Measurements from ENCODE around the gene NELFB. TPM values are rescaled to one million over a fixed set of nuclear protein-coding genes. Genes with fewer than 3 reads are reported as not detected.

The NELFB gene
- total and polyA plus RNA-seq, 9 of the 15 experiments (the other 6 are each of a cell fraction or from before 2014, with no cell fraction given): 0.24 to 84.0 (median 29.7) TPM

DNA sequence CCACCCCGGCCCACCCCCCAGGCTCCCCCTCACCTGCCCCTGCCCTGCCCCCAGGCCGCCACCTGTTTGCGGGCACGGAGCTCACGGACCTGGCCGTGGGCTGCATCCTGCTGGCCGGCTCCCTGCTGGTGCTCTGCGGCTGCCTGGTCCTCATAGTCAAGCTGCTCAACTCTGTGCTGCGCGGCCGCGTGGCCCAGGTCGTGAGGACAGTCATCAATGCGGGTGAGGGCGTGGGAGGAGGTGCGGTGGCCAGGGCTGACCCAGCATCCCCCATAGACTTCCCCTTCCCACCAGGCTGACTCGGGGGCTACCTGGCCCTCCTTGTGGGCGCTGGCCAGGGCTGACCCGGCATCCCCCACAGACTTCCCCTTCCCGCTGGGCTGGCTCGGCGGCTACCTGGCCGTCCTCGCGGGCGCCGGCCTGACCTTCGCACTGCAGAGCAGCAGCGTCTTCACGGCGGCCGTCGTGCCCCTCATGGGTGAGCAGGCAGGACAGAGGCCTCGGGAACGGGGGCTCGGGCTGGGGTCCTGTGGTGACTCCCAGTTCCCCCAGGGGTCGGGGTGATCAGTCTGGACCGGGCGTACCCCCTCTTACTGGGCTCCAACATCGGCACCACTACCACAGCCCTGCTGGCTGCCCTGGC is 21.0 kb upstream of the NELFB start:
- H3K27ac ChIP-seq (ENCODE audit: extremely low read depth, low read depth, low read length): no peak overlapping the region
- FAIRE-seq: no peak
- DNase-seq (ENCODE audit: extremely low read depth in 1 of 4, low spot score in 3 of 4): peak in 3 of 4 experiments; percentile 26 to 35 (median 28)
- no peaks in the 10 kb centered on the region for H4K20me1 ChIP-seq (replicated peaks; ENCODE audit: control insufficient read depth, insufficient read depth, low read length)
- H3K9me3 ChIP-seq (replicated peaks; ENCODE audit: control insufficient read depth, insufficient read depth, low read depth, low read length): no peaks in the 10 kb centered on the region
- H2AFZ ChIP-seq (ENCODE audit: low read depth, low read length): no peak overlapping the region
- in situ Hi-C loops (cut with MboI) (loop anchor here (25.0 kb wide), 1 partner anchor 447 kb away; the partner anchor contains the start of genes CCDC183 and TMEM141), intact Hi-C loops (cut with micrococcal nuclease) (no loop called here)
- 57% methylated on average over 23 of the region's 40 CpGs for WGBS (ENCODE audit: insufficient coverage, low coverage, missing lambda C conversion rate)
- ChIA-PET CTCF (ENCODE audit: low intra/inter-chr PET ratio) (no interaction called here), POLR2A (interaction anchor here (0.7 kb wide), 1 partner anchor 45 kb away, joined by 3 read pairs; no protein-coding TSS in a partner anchor)
- BruUV-seq (replicated peaks): no TSS peak
- no peak overlapping the region for H3K4me3 ChIP-seq
- H3K79me2 ChIP-seq (ENCODE audit: control insufficient read depth, insufficient read depth, low read length): peaks cover 14% of the 10 kb centered on the region
- H3K9ac ChIP-seq (ENCODE audit: insufficient read depth in 1 of 2, low read depth in 2 of 2, low read length in 2 of 2): peak overlapping the region in 1 of 2 experiments; percentile 76; a peak in 2 of 4 replicates
- no peak for ATAC-seq
- no peaks in the 10 kb centered on the region for H3K27me3 ChIP-seq (ENCODE audit: control insufficient read depth in 2 of 2, insufficient read depth in 2 of 2, low read length in 2 of 2)
- no peak overlapping the region for H3K4me2 ChIP-seq (ENCODE audit: insufficient read depth, low read length)
- peaks cover 4% of the 10 kb centered on the region; the same call in 1 of the 3 replicates for H3K36me3 ChIP-seq (ENCODE audit: control insufficient read depth, insufficient read depth, low read length)
- peaks cover 4% of the 10 kb centered on the region for H3K9me1 ChIP-seq (ENCODE audit: control insufficient read depth, insufficient read depth, low read length)
- H3K4me1 ChIP-seq (replicated peaks in 1 of 2; ENCODE audit: control insufficient read depth in 2 of 2, insufficient read depth in 2 of 2, low read length in 2 of 2): peaks cover 16 to 100% of the 10 kb centered on the region in 2 experiments
- no peak for TF ChIP-seq CHD1 (IDR thresholded peaks at IDR 0.05; ENCODE audit: low read length)
- TF ChIP-seq, protein P1, sequence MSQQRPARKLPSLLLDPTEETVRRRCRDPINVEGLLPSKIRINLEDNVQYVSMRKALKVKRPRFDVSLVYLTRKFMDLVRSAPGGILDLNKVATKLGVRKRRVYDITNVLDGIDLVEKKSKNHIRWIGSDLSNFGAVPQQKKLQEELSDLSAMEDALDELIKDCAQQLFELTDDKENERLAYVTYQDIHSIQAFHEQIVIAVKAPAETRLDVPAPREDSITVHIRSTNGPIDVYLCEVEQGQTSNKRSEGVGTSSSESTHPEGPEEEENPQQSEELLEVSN (IDR thresholded peaks at IDR 0.05; ENCODE audit: borderline replicate concordance in 1 of 2, extremely low read depth in 1 of 2, insufficient read depth in 1 of 2, insufficient read length in 1 of 2, low read depth in 1 of 2, low read length in 1 of 2, poor library complexity in 1 of 2, severe bottlenecking in 1 of 2): peak in 1 of 2 experiments; percentile 61
- TF ChIP-seq MYC (IDR thresholded peaks at IDR 0.05; ENCODE audit: low read depth, low read length): 0 out of 2 replicates have a peak, but pooled peaks have one; percentile 15
- no peak for TF ChIP-seq MYC (CRISPR knock-in tag; IDR thresholded peaks at IDR 0.05; ENCODE audit: borderline replicate concordance, low read depth)
- TF ChIP-seq RBM22 (IDR thresholded peaks at IDR 0.05; ENCODE audit: low read depth, low read length, poor library complexity, severe bottlenecking): peak; percentile 35
- no peak for TF ChIP-seq CBFA2T3 (IDR thresholded peaks at IDR 0.05)
- no peak for TF ChIP-seq JUNB (CRISPR knock-in tag; conservative IDR thresholded peaks at IDR 0.05)
- no peak for TF ChIP-seq CEBPG (CRISPR knock-in tag; IDR thresholded peaks at IDR 0.05)
- no peak for TF ChIP-seq CEBPG (tag; conservative IDR thresholded peaks at IDR 0.05 in 1 of 2, IDR thresholded peaks at IDR 0.05 in 1 of 2)
- TF ChIP-seq SAFB2 (IDR thresholded peaks at IDR 0.05; ENCODE audit: borderline replicate concordance, low read depth, low read length, severe bottlenecking): no peak
- TF ChIP-seq, protein P2, sequence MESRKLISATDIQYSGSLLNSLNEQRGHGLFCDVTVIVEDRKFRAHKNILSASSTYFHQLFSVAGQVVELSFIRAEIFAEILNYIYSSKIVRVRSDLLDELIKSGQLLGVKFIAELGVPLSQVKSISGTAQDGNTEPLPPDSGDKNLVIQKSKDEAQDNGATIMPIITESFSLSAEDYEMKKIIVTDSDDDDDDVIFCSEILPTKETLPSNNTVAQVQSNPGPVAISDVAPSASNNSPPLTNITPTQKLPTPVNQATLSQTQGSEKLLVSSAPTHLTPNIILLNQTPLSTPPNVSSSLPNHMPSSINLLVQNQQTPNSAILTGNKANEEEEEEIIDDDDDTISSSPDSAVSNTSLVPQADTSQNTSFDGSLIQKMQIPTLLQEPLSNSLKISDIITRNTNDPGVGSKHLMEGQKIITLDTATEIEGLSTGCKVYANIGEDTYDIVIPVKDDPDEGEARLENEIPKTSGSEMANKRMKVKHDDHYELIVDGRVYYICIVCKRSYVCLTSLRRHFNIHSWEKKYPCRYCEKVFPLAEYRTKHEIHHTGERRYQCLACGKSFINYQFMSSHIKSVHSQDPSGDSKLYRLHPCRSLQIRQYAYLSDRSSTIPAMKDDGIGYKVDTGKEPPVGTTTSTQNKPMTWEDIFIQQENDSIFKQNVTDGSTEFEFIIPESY (CRISPR knock-in tag; IDR thresholded peaks at IDR 0.05): peak; percentile 92
- no peak for TF ChIP-seq ZNF224 (CRISPR knock-in tag; IDR thresholded peaks at IDR 0.05)
- TF ChIP-seq, protein P3, sequence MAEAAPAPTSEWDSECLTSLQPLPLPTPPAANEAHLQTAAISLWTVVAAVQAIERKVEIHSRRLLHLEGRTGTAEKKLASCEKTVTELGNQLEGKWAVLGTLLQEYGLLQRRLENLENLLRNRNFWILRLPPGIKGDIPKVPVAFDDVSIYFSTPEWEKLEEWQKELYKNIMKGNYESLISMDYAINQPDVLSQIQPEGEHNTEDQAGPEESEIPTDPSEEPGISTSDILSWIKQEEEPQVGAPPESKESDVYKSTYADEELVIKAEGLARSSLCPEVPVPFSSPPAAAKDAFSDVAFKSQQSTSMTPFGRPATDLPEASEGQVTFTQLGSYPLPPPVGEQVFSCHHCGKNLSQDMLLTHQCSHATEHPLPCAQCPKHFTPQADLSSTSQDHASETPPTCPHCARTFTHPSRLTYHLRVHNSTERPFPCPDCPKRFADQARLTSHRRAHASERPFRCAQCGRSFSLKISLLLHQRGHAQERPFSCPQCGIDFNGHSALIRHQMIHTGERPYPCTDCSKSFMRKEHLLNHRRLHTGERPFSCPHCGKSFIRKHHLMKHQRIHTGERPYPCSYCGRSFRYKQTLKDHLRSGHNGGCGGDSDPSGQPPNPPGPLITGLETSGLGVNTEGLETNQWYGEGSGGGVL (CRISPR knock-in tag; IDR thresholded peaks at IDR 0.05): no peak
